MM.1S (cell line): ENCODE measurements around the gene PNKP.

Experiments used
- CTCF ChIP-seq: fragments of 300-600 bp; sonication (generic); IDR thresholded peaks from 2 replicates; pipeline ENCODE4 v1.5.1; 2016; ENCODE audit warnings: antibody characterized with exemption, low read length, mixed read lengths
- EZH2 ChIP-seq: fragments of 300-600 bp; sonication (generic); optimal IDR thresholded peaks from 2 replicates; pipeline ENCODE3; 2017; ENCODE audit warnings: low read depth, mild to moderate bottlenecking, antibody characterized with exemption, low read length, mixed read lengths

DNA sequence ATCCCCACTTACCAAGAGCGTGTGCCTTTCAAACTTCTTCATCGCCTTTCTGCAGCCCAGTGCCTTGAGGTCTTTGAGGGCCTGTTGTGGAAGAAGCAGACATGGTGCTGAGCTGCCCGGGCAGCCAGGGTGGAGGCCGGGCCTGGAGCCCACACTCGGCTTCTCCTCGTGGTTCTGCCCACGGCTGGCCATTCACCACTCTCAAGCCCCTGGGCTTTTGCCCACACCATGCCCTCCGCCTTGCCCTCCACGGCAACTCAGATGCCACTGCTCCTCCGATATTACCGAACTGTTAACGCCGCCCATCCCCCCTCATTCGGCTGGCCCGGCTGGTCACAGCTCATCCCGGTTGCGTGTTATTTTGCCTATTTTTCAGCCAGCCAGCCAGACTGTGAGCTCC lies 24.0 kb upstream of the PNKP start:
- TF ChIP-seq CTCF = no peak
- TF ChIP-seq EZH2 = no peak
